ENCODE measurements around the gene SSR3.

SSR3 gene

DNA sequence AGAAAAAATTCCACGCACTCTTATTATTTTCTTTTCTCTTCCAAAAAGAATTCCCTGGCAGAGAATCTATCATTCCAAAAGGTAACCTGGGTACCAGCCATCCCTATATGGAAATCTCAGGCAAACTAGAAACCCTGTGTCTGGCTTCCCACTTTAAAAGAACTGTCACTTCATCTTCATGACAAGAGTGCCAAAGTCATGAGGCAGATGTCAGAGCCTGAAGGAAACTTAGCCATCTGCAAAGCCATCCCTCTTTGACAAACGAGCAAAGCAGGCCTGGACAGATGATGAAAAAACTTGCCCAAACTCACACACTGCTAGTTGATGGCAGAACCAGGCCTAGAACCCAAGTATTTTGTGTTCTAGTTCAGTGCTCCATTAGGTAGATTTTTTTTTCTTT, 15.9 kb downstream of the SSR3 start:
- ChIA-PET POLR2A (no interaction called here), CTCF (interaction anchor here (0.6 to 0.7 kb wide), 4 partner anchors 30 to 598 kb away, joined by 3 read pairs; no protein-coding TSS in a partner anchor)
- TF ChIP-seq GLI4 (tag by site-specific recombination; IDR thresholded peaks at IDR 0.05): no peak
- TF ChIP-seq, protein P1, sequence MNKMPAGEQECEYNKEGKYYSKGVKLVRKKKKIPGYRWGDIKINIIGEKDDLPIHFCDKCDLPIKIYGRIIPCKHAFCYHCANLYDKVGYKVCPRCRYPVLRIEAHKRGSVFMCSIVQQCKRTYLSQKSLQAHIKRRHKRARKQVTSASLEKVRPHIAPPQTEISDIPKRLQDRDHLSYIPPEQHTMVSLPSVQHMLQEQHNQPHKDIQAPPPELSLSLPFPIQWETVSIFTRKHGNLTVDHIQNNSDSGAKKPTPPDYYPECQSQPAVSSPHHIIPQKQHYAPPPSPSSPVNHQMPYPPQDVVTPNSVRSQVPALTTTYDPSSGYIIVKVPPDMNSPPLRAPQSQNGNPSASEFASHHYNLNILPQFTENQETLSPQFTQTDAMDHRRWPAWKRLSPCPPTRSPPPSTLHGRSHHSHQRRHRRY (tag by site-specific recombination; IDR thresholded peaks at IDR 0.05): no peak
- TF ChIP-seq ZNF514 (tag by site-specific recombination; IDR thresholded peaks at IDR 0.05): no peak
- no peak for TF ChIP-seq ZNF704 (tag by site-specific recombination; IDR thresholded peaks at IDR 0.05)
- TF ChIP-seq KLF7 (tag by site-specific recombination; IDR thresholded peaks at IDR 0.05; ENCODE audit: borderline replicate concordance): no peak
- no peak for TF ChIP-seq MYNN (tag by site-specific recombination; IDR thresholded peaks at IDR 0.05; ENCODE audit: borderline replicate concordance)
- no peak for TF ChIP-seq ZSCAN16 (tag by site-specific recombination; IDR thresholded peaks at IDR 0.05)
- peaks cover 0 to 40% of the 10 kb centered on the region in 2 experiments; a peak in 1 of 3 replicates for H3K36me3 ChIP-seq (ENCODE audit: control insufficient read depth in 2 of 2, insufficient read depth in 1 of 2, low read length in 2 of 2)
- no peaks in the 10 kb centered on the region for H3K4me1 ChIP-seq (ENCODE audit: control insufficient read depth, insufficient read depth, low read length)
- H3K9me3 ChIP-seq (ENCODE audit: control insufficient read depth, insufficient read depth, low read depth, low read length): no peaks in the 10 kb centered on the region
- no peak overlapping the region for H3K27ac ChIP-seq (ENCODE audit: extremely low read depth, low read depth, low read length)
- no peak overlapping the region for H3K4me3 ChIP-seq (ENCODE audit: low read depth, low read length)

DNA sequence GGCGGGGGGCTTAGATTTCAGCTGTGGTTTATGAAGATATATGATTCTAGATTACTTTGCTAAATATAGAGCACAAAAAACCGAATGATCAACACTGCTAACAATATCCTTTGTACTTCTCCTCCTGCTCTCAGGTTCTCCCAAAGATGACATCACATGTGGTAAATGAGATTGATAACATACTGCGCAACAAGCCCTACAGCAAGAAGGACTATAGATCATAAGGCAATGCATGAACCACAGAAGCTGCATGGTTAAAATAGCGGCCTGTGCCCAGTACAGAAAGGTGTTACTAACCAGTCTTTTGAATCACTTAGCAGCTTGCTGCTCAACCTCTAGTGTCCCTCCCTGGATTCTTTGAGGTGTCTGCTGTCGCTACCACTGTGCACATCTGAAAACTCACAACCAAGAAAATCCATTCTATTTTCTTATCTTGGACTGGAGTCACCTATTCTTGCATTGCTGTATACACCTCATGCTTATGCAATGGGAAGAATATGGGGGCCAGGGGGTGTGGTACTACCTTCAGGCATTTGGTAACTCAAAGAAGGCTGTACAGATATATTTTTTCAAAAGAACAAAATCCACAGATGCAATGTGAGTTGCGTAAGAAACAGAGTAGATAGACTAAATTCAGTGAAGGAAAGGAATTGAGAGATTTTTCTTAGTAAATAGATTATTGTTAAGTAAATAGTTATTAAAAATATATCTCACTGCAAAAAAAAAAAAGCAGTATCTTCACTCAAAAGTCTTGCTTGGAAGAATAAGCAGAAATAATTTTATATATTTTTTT, 18.2 kb downstream of the SSR3 start:
- Histone ChIP-seq H3K27ac (ENCODE audit: extremely low read depth, low read depth, low read length) (no peak overlapping the region), H3K4me3 (ENCODE audit: low read depth, low read length) (no peak overlapping the region), H3K36me3 (ENCODE audit: control insufficient read depth in 2 of 2, insufficient read depth in 1 of 2, low read length in 2 of 2) (peaks cover 0 to 16% of the 10 kb centered on the region in 2 experiments; a peak in 1 of 3 replicates), H3K4me1 (ENCODE audit: control insufficient read depth, insufficient read depth, low read length) (no peaks in the 10 kb centered on the region), H3K9me3 (ENCODE audit: control insufficient read depth, insufficient read depth, low read depth, low read length) (no peaks in the 10 kb centered on the region)
- ChIA-PET POLR2A (interaction anchor here (0.7 kb wide), 1 partner anchor 16 kb away, joined by 3 read pairs; no protein-coding TSS in a partner anchor), CTCF (interaction anchor here (0.5 to 1.1 kb wide), 4 partner anchors 9 to 239 kb away, joined by 3 read pairs; no protein-coding TSS in a partner anchor)
- TF ChIP-seq ZNF830 (tag by site-specific recombination; IDR thresholded peaks at IDR 0.05; ENCODE audit: low read depth) (no peak), ZNF37A (tag by site-specific recombination; IDR thresholded peaks at IDR 0.05) (no peak), ZBTB6 (tag by site-specific recombination; IDR thresholded peaks at IDR 0.05) (no peak), ZNF394 (tag by site-specific recombination; IDR thresholded peaks at IDR 0.05; ENCODE audit: borderline replicate concordance) (peak; percentile 52; the same call in 1 of the 2 replicates), ZFP3 (tag by site-specific recombination; IDR thresholded peaks at IDR 0.05; ENCODE audit: low read depth) (no peak), ZBTB10 (tag by site-specific recombination; IDR thresholded peaks at IDR 0.05) (no peak), BCL11A (tag by site-specific recombination; IDR thresholded peaks at IDR 0.05; ENCODE audit: low read depth) (no peak), ZFP69B (tag by site-specific recombination; IDR thresholded peaks at IDR 0.05) (no peak), ZSCAN30 (tag by site-specific recombination; IDR thresholded peaks at IDR 0.05) (no peak), GLI2 (tag by site-specific recombination; IDR thresholded peaks at IDR 0.05; ENCODE audit: borderline replicate concordance, low read depth) (no peak), ZNF548 (tag by site-specific recombination; IDR thresholded peaks at IDR 0.05) (no peak), ATF2 (tag by site-specific recombination; IDR thresholded peaks at IDR 0.05; ENCODE audit: low read depth) (peak; percentile 14; the same call in 1 of the 2 replicates), TCF7L2 (IDR thresholded peaks at IDR 0.05; ENCODE audit: borderline replicate concordance, low read depth, low read length) (no peak), ZNF16 (tag by site-specific recombination; IDR thresholded peaks at IDR 0.05; ENCODE audit: low read depth) (no peak)
- TF ChIP-seq, protein P2, sequence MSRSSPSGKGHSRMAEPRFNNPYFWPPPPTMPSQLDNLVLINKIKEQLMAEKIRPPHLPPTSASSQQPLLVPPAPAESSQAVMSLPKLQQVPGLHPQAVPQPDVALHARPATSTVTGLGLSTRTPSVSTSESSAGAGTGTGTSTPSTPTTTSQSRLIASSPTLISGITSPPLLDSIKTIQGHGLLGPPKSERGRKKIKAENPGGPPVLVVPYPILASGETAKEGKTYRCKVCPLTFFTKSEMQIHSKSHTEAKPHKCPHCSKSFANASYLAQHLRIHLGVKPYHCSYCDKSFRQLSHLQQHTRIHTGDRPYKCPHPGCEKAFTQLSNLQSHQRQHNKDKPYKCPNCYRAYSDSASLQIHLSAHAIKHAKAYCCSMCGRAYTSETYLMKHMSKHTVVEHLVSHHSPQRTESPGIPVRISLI (tag by site-specific recombination; IDR thresholded peaks at IDR 0.05): no peak
- TF ChIP-seq, protein P3, sequence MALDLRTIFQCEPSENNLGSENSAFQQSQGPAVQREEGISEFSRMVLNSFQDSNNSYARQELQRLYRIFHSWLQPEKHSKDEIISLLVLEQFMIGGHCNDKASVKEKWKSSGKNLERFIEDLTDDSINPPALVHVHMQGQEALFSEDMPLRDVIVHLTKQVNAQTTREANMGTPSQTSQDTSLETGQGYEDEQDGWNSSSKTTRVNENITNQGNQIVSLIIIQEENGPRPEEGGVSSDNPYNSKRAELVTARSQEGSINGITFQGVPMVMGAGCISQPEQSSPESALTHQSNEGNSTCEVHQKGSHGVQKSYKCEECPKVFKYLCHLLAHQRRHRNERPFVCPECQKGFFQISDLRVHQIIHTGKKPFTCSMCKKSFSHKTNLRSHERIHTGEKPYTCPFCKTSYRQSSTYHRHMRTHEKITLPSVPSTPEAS (tag by site-specific recombination; IDR thresholded peaks at IDR 0.05): no peak
